H1 (cell line): ENCODE results near the gene GSG1L. TPM values are rescaled to one million over a fixed set of nuclear protein-coding genes. Genes with fewer than 3 reads are reported as not detected.

Experiments
- CTCF ChIA-PET: fragments of 300-600 bp; sonication (Branson Sonifier 250); formaldehyde crosslinking; loops from one replicate; lab custom pipeline; 2021; ENCODE audit not compliant: partially characterized antibody; lab: Charles Lee
- POLR2A ChIA-PET: fragments of 300-600 bp; sonication (Branson Sonifier 250); formaldehyde crosslinking; loops from one replicate; lab custom pipeline; 2021; ENCODE audit warnings: inconsistent platforms; ENCODE audit not compliant: partially characterized antibody; lab: Charles Lee
- DNase-seq, 2 experiments: peaks; one replicate each; pipeline versions ENCODE4 v3.0.0 to v3.0.0-alpha.2; 2010 to 2022; ENCODE audit warnings: low spot score in 2 of 2, low read depth in 1 of 2, mixed read lengths in 1 of 2
- FAIRE-seq: peaks from 2 replicates; lab custom pipeline; 2011; peaks lifted over from hg19 to GRCh38; lab: Jason Lieb, UNC
- H2AFZ ChIP-seq: 2 replicates; pipeline ENCODE4 v1.8.1; 2012; ENCODE audit warnings: low read length, inconsistent platforms
- H2AK5ac ChIP-seq: 2 replicates; pipeline ENCODE4 v1.6.1; 2013; ENCODE audit warnings: low read depth, low read length
- H2BK120ac ChIP-seq: replicated peaks from 2 replicates; pipeline ENCODE3; 2013; ENCODE audit warnings: low read depth, low read length, inconsistent platforms
- H2BK12ac ChIP-seq: 2 replicates; pipeline ENCODE4 v1.6.1; 2013; ENCODE audit warnings: low read depth, low read length
- H2BK15ac ChIP-seq: 2 replicates; pipeline ENCODE4 v1.6.1; 2013; ENCODE audit warnings: low read length
- H2BK20ac ChIP-seq: 2 replicates; pipeline ENCODE4 v1.6.1; 2013; ENCODE audit warnings: low read length
- H2BK5ac ChIP-seq: 2 replicates; pipeline ENCODE4 v1.6.1; 2013; ENCODE audit warnings: low read depth, low read length
- H3K14ac ChIP-seq: 2 replicates; pipeline ENCODE4 v1.6.1; 2013; ENCODE audit warnings: inconsistent platforms; ENCODE audit not compliant: insufficient read length
- H3K18ac ChIP-seq: 2 replicates; pipeline ENCODE4 v1.6.1; 2013; ENCODE audit warnings: low read length; ENCODE audit errors: extremely low read depth
- H3K23ac ChIP-seq: 2 replicates; pipeline ENCODE4 v1.6.1; 2013; ENCODE audit warnings: inconsistent platforms; ENCODE audit not compliant: insufficient read length
- H3K23me2 ChIP-seq: 2 replicates; pipeline ENCODE4 v1.6.1; 2013; ENCODE audit warnings: low read depth, low read length
- H3K27ac ChIP-seq: 2 replicates; pipeline ENCODE4 v1.6.1; 2011; ENCODE audit warnings: low read depth, low read length, inconsistent platforms
- H3K27me3 ChIP-seq, 4 experiments: replicated peaks in 1 of 4; 1 replicate in 1 of 4; 2 replicates in 3 of 4; pipeline versions ENCODE4 v1.6.1 to v1.8.1; 2011 to 2013; ENCODE audit warnings: low read length in 3 of 4, mild to moderate bottlenecking in 3 of 4, inconsistent platforms in 2 of 4, mixed read lengths in 2 of 4, moderate library complexity in 1 of 4; ENCODE audit not compliant: control insufficient read depth in 3 of 4, insufficient read depth in 3 of 4; ENCODE audit errors: extremely low read depth in 1 of 4
- H3K36me3 ChIP-seq, 4 experiments: 2 replicates each; pipeline versions ENCODE4 v1.6.1 to v1.8.1; 2011 to 2013; ENCODE audit warnings: mild to moderate bottlenecking in 4 of 4, low read length in 3 of 4, moderate library complexity in 2 of 4, control low read depth in 1 of 4, inconsistent platforms in 1 of 4; ENCODE audit not compliant: insufficient read depth in 4 of 4, control insufficient read depth in 2 of 4
- H3K4ac ChIP-seq: replicated peaks from 2 replicates; pipeline ENCODE3; 2013; ENCODE audit warnings: low read length, low read depth, mixed read lengths, inconsistent platforms; ENCODE audit not compliant: insufficient read length
- H3K4me1 ChIP-seq, 4 experiments: replicated peaks in 1 of 4; 1 replicate in 1 of 4; 2 replicates in 3 of 4; pipeline versions ENCODE4 v1.6.1 to v1.8.1; 2011 to 2013; ENCODE audit warnings: low read length in 3 of 4, inconsistent platforms in 2 of 4, mixed read lengths in 1 of 4; ENCODE audit not compliant: insufficient read depth in 4 of 4, control insufficient read depth in 3 of 4
- H3K4me2 ChIP-seq, 2 experiments: 2 replicates each; pipeline versions ENCODE4 v1.6.1 to v1.8.1; 2011 to 2013; ENCODE audit warnings: low read depth in 2 of 2, low read length in 2 of 2, control low read depth in 1 of 2, inconsistent platforms in 1 of 2, mild to moderate bottlenecking in 1 of 2; ENCODE audit not compliant: insufficient read depth in 1 of 2
- H3K4me3 ChIP-seq, 4 experiments: fragments of 200-600, 300-600 bp in 1 of 4; sonication (generic), shearing (Covaris generic), sonication (Bioruptor Twin) in 1 of 4; 2 replicates each; pipeline versions ENCODE4 v1.5.1 to v1.8.1; 2011 to 2016; ENCODE audit warnings: low read length in 4 of 4, low read depth in 3 of 4, control low read depth in 2 of 4, inconsistent platforms in 2 of 4, mild to moderate bottlenecking in 2 of 4, mixed read lengths in 1 of 4, moderate library complexity in 1 of 4; ENCODE audit not compliant: insufficient read depth in 2 of 4; ENCODE audit errors: extremely low read depth in 1 of 4
- H3K56ac ChIP-seq: replicated peaks from 2 replicates; pipeline ENCODE3; 2013; ENCODE audit warnings: low read depth, mild to moderate bottlenecking, mixed read lengths, low read length, inconsistent platforms; ENCODE audit not compliant: insufficient read length
- H3K79me1 ChIP-seq: 2 replicates; pipeline ENCODE4 v1.6.1; 2013; ENCODE audit warnings: low read depth, low read length, control low read depth
- H3K79me2 ChIP-seq, 2 experiments: 2 replicates each; pipeline versions ENCODE4 v1.6.1 to v1.8.1; 2012 to 2013; ENCODE audit warnings: low read length in 2 of 2, mild to moderate bottlenecking in 2 of 2, inconsistent platforms in 1 of 2; ENCODE audit not compliant: insufficient read depth in 2 of 2, control insufficient read depth in 1 of 2
- H3K9ac ChIP-seq, 4 experiments: replicated peaks in 1 of 4; 1 replicate in 1 of 4; 2 replicates in 3 of 4; pipeline versions ENCODE4 v1.6.1 to v1.8.1; 2011 to 2013; ENCODE audit warnings: low read depth in 3 of 4, low read length in 3 of 4, control low read depth in 2 of 4, mild to moderate bottlenecking in 2 of 4, moderate library complexity in 2 of 4, inconsistent platforms in 1 of 4; ENCODE audit errors: extremely low read depth in 1 of 4
- H3K9me3 ChIP-seq, 2 experiments: 2 replicates each; pipeline versions ENCODE4 v1.6.1 to v1.8.1; 2012 to 2013; ENCODE audit warnings: mild to moderate bottlenecking in 2 of 2, moderate library complexity in 2 of 2, control low read depth in 1 of 2, inconsistent platforms in 1 of 2, low read depth in 1 of 2, low read length in 1 of 2, mixed read lengths in 1 of 2; ENCODE audit not compliant: insufficient read depth in 2 of 2
- H4K20me1 ChIP-seq, 2 experiments: replicated peaks in 1 of 2; 2 replicates each; pipeline versions ENCODE3 to v1.8.1; 2011 to 2013; ENCODE audit warnings: inconsistent platforms in 2 of 2, low read length in 2 of 2, mild to moderate bottlenecking in 1 of 2; ENCODE audit not compliant: insufficient read depth in 2 of 2, control insufficient read depth in 1 of 2
- H4K5ac ChIP-seq: 2 replicates; pipeline ENCODE4 v1.6.1; 2013; ENCODE audit warnings: low read length, low read depth, mixed read lengths, inconsistent platforms; ENCODE audit not compliant: insufficient read length
- H4K8ac ChIP-seq: 2 replicates; pipeline ENCODE4 v1.8.0; 2013; ENCODE audit warnings: mild to moderate bottlenecking, moderate library complexity, low read length, inconsistent platforms; ENCODE audit not compliant: insufficient read depth; ENCODE audit errors: extremely low read depth
- H4K91ac ChIP-seq: replicated peaks from 2 replicates; pipeline ENCODE3; 2013; ENCODE audit warnings: low read length, mixed read lengths, inconsistent platforms; ENCODE audit not compliant: insufficient read length
- ASH2L ChIP-seq: fragments of 200-600, 300-600 bp; sonication (generic); IDR thresholded peaks from one replicate; pipeline ENCODE4 v1.7.1; 2017; ENCODE audit warnings: low read length
- HDAC6 ChIP-seq: IDR thresholded peaks from one replicate; pipeline ENCODE4 v1.7.1; 2012; ENCODE audit warnings: low read depth, mild to moderate bottlenecking, inconsistent platforms, low read length, moderate library complexity
- KDM1A ChIP-seq: fragments of 200-600, 300-600 bp; sonication (generic); IDR thresholded peaks from 2 replicates; pipeline ENCODE4 v1.7.1; 2016; ENCODE audit warnings: mild to moderate bottlenecking, low read length, borderline replicate concordance
- NRF1 ChIP-seq: IDR thresholded peaks from 2 replicates; pipeline ENCODE4 v1.6.1; 2011; ENCODE audit warnings: mild to moderate bottlenecking, low read depth, low read length, improper control_type of control experiment
- RBBP5 ChIP-seq: IDR thresholded peaks from 2 replicates; pipeline ENCODE4 v1.7.1; 2012; ENCODE audit warnings: low read depth, mild to moderate bottlenecking, inconsistent platforms, low read length, moderate library complexity, borderline replicate concordance
- ZNF274 ChIP-seq: IDR thresholded peaks from 2 replicates; pipeline ENCODE4 v1.7.0; 2012; ENCODE audit warnings: low read length, borderline replicate concordance; ENCODE audit errors: extremely low read depth
- WGBS, 2 experiments: shearing (Covaris generic) in 1 of 2; methylation state at CpG; one replicate each; pipeline versions ENCODE4 v1.1.6 to v1.1.7; 2013 to 2015; ENCODE audit warnings: low lambda C conversion rate in 2 of 2, mixed read lengths in 2 of 2, inconsistent platforms in 1 of 2, low coverage in 1 of 2, missing lambda C conversion rate in 1 of 2; ENCODE audit not compliant: insufficient replicate concordance in 2 of 2, insufficient coverage in 1 of 2, insufficient read length in 1 of 2; ENCODE audit errors: extremely low coverage in 1 of 2, missing lambda C conversion rate in 1 of 2; 5-methylcytosine and 5-hydroxymethylcytosine counted together
- polyA plus RNA-seq, 7 experiments: library from polyadenylated mRNA; depleted of rRNA in 3 of 7; stranded (reverse) in 5 of 7; unstranded in 2 of 7; fragments of >200 nt in 5 of 7; fragments of 200-250 nt in 2 of 7; gene quantifications; 1 replicate in 5 of 7; 2 replicates in 1 of 7; 4 replicates in 1 of 7; pipeline versions ENCODE4 v1.2.1 to v1.2.3, GENCODE V29; 2011 to 2013; ENCODE audit warnings: missing spikeins in 2 of 7, mixed read lengths in 2 of 7
- total RNA-seq: library from RNA; stranded (reverse); fragmentation: NEBNext Ultra II Directional; extraction: Animal tissue kit (Norgen Biotek cat#: 25700); gene quantifications from 2 replicates; pipeline ENCODE4 v1.2.1, GENCODE V29; 2021

GSG1L gene
- total and polyA plus RNA-seq, 2 of the 8 experiments (the other 6 are each of a cell fraction or from before 2014, with no cell fraction given): 0.71 to 1.1 TPM

DNA sequence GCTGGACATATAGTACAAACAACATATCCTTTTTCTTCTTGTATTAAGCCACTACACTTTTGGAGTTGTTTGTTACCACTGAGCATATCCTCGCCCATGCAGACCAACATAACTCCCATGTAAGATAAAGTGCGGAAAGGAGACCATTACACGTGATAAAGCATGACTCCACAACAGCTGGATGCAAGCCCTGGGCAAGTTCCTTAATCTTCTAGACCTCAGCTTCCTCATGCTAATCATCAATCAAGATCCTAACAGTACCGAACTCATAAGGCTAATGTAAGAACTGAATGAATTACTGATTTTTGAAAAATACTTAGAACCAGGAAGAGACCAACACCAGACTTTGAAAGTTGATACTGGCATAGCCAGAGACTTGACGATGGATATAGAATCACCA, 47.0 kb upstream of the GSG1L start:
- H4K91ac ChIP-seq: no peak overlapping the region
- H3K56ac ChIP-seq: no peak overlapping the region
- no peak overlapping the region for H2BK15ac ChIP-seq
- DNase-seq: no peak
- H3K23me2 ChIP-seq: no peaks in the 10 kb centered on the region
- WGBS, 2 experiments: 88% methylated on average over 5 of the region's 5 CpGs; no CpG with 5 or more reads in 1 of the 2 experiments
- H3K4ac ChIP-seq: no peak overlapping the region
- H3K4me2 ChIP-seq: no peak overlapping the region
- no peak overlapping the region for H3K27ac ChIP-seq
- no peak overlapping the region for H3K4me3 ChIP-seq
- no peaks in the 10 kb centered on the region for H3K9me3 ChIP-seq
- ChIA-PET CTCF (interaction anchor here (0.7 kb wide), 1 partner anchor 203 kb away, joined by 3 read pairs; no protein-coding TSS in a partner anchor), POLR2A (interaction anchor here (1.4 kb wide), 1 partner anchor 11 kb away, joined by 6 read pairs; no protein-coding TSS in a partner anchor)
- no peak overlapping the region for H4K8ac ChIP-seq
- no peak overlapping the region for H2BK5ac ChIP-seq
- no peak overlapping the region for H3K23ac ChIP-seq
- no peaks in the 10 kb centered on the region; the same call in 1 of the 2 replicates for H3K79me1 ChIP-seq
- H2BK12ac ChIP-seq: no peak overlapping the region
- FAIRE-seq: no peak
- H3K18ac ChIP-seq: no peak overlapping the region
- no peak overlapping the region for H4K5ac ChIP-seq
- no peak overlapping the region for H3K9ac ChIP-seq
- H3K4me1 ChIP-seq: no peaks in the 10 kb centered on the region
- H2BK120ac ChIP-seq: no peak overlapping the region
- no peak overlapping the region for H2AFZ ChIP-seq
- H3K36me3 ChIP-seq: peaks cover 14 to 69% (median 47%) of the 10 kb centered on the region in 4 experiments
- H3K79me2 ChIP-seq: no peaks in the 10 kb centered on the region
- H2BK20ac ChIP-seq: no peak overlapping the region
- H3K14ac ChIP-seq: no peak overlapping the region
- peaks cover 3 to 10% of the 10 kb centered on the region in 2 experiments for H4K20me1 ChIP-seq
- H2AK5ac ChIP-seq: no peak overlapping the region
- no peaks in the 10 kb centered on the region for H3K27me3 ChIP-seq
- TF ChIP-seq HDAC6: no peak
- no peak for TF ChIP-seq NRF1
- no peak for TF ChIP-seq ASH2L
- TF ChIP-seq KDM1A: no peak
- TF ChIP-seq ZNF274: no peak
- TF ChIP-seq RBBP5: no peak
